Upper lobe of right lung (tissue), 1 donor: ENCODE data around the gene VSIG2. TPM values are rescaled to one million over a fixed set of nuclear protein-coding genes. Genes with fewer than 3 reads are reported as not detected.
A peak's percentile ranks its signal among the peaks of the same experiment; 100 is the strongest.

ENCODE experiments used
- ATAC-seq: fragments of 200-7000 bp; cut with Tn5 transposase; one replicate; pipeline ENCODE4 v1.9.1; 2020; ENCODE audit warnings: mild to moderate bottlenecking, moderate library complexity
- DNase-seq: peaks from one replicate; pipeline ENCODE4 v3.0.0-alpha.2; 2020
- H3K27ac ChIP-seq: fragments of 200-600 bp; one replicate; pipeline ENCODE4 v1.8.0; 2022
- H3K27me3 ChIP-seq: fragments of 200-600 bp; one replicate; pipeline ENCODE4 v1.8.0; 2022; ENCODE audit warnings: mild to moderate bottlenecking
- H3K36me3 ChIP-seq: fragments of 200-600 bp; one replicate; pipeline ENCODE4 v1.8.0; 2022
- H3K4me1 ChIP-seq: fragments of 200-600 bp; one replicate; pipeline ENCODE4 v1.8.0; 2022
- H3K4me3 ChIP-seq: fragments of 200-600 bp; one replicate; pipeline ENCODE4 v1.8.0; 2022; ENCODE audit warnings: mild to moderate bottlenecking
- H3K9me3 ChIP-seq: fragments of 200-600 bp; one replicate; pipeline ENCODE4 v1.8.0; 2022
- intact Hi-C: fragments of 100-400 bp; cut with DNase I; formaldehyde crosslinking; loops from one replicate; pipeline ENCODE4 v1.11.0; 2022
- total RNA-seq: library from RNA; stranded (reverse); fragmentation: NEBNext Ultra II Directional; extraction: Animal tissue kit (Norgen Biotek cat#: 25700); gene quantifications from one replicate; pipeline ENCODE4 v1.2.1, GENCODE V29; 2021
- TF ChIP-seq, protein P1 (sequence below): fragments of 200-600 bp; IDR thresholded peaks from one replicate; pipeline ENCODE4 v1.8.0; 2022; ENCODE audit warnings: antibody characterized with exemption
- donor health status: DM: no; HTN: yes; CAD: no; lungs with severe emphysema.

Gene VSIG2
- total RNA-seq, 1 donor from 2014 or later = 40.1 TPM

DNA sequence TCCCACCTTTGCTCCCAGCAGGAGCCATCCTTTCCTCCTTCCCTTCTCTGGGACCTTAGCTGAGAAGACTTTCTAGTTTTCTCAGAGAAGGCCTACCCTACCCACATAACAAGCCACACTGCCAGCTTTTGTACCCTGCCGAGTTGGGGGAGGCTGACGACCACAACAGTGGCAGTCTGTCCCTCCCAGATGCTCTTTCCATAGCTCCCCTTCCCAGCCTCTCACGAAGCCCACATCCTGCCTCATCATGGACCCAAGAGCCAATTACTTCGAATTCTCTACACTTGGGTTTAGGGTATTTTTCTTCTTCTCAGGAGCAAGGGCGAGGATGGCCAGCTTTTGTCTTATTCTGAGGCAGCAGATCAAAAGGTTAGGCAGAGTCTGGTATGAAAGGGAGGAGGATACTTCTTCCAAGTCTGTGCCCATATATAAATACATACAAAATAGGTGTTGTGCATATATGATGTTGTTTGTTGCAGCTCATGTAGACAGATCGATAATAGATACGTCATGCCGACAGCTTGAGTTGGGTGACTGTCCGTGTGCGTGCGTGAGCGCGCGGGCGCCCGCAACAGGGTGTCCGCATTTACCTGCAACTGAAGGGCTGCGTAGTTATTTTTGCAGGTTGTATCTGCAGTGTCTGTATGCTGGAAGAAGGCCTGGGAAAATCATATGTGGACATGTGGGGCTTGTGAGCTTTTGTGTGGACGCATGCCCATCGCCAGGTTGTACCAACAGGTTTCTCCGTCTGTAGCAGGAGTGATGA lies 13.2 kb downstream of the VSIG2 start:
- peaks cover 12% of the 10 kb centered on the region for H3K4me1 ChIP-seq
- H3K36me3 ChIP-seq = no peaks in the 10 kb centered on the region
- ATAC-seq (no peak), DNase-seq (no peak)
- no peak overlapping the region for H3K4me3 ChIP-seq
- H3K27ac ChIP-seq = no peak overlapping the region
- no peaks in the 10 kb centered on the region for H3K9me3 ChIP-seq
- intact Hi-C loops = no loop called here
- TF ChIP-seq, protein P1, sequence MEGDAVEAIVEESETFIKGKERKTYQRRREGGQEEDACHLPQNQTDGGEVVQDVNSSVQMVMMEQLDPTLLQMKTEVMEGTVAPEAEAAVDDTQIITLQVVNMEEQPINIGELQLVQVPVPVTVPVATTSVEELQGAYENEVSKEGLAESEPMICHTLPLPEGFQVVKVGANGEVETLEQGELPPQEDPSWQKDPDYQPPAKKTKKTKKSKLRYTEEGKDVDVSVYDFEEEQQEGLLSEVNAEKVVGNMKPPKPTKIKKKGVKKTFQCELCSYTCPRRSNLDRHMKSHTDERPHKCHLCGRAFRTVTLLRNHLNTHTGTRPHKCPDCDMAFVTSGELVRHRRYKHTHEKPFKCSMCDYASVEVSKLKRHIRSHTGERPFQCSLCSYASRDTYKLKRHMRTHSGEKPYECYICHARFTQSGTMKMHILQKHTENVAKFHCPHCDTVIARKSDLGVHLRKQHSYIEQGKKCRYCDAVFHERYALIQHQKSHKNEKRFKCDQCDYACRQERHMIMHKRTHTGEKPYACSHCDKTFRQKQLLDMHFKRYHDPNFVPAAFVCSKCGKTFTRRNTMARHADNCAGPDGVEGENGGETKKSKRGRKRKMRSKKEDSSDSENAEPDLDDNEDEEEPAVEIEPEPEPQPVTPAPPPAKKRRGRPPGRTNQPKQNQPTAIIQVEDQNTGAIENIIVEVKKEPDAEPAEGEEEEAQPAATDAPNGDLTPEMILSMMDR = no peak
- peaks cover 6% of the 10 kb centered on the region for H3K27me3 ChIP-seq

- DNase-seq (no peak), ATAC-seq (no peak)
- peaks cover 6% of the 10 kb centered on the region for H3K27me3 ChIP-seq
- H3K27ac ChIP-seq = no peak overlapping the region
- intact Hi-C loops = no loop called here
- no peaks in the 10 kb centered on the region for H3K9me3 ChIP-seq
- peaks cover 12% of the 10 kb centered on the region for H3K4me1 ChIP-seq
- no peaks in the 10 kb centered on the region for H3K36me3 ChIP-seq
- TF ChIP-seq, protein P1 = no peak
- H3K4me3 ChIP-seq = no peak overlapping the region
Measured at GRCh38 chr11:124737638-124738305, 14.3 kb downstream of the VSIG2 start.

- intact Hi-C loops = no loop called here
- ATAC-seq = no peak
- Histone ChIP-seq H3K27ac (no peak overlapping the region), H3K27me3 (peaks cover 6% of the 10 kb centered on the region), H3K9me3 (no peaks in the 10 kb centered on the region), H3K4me1 (peaks cover 12% of the 10 kb centered on the region), H3K4me3 (no peak overlapping the region), H3K36me3 (no peaks in the 10 kb centered on the region)
- TF ChIP-seq, protein P1 = no peak
- DNase-seq = no peak
Measured at GRCh38 chr11:124736736-124737135, 15.3 kb downstream of the VSIG2 start.

DNA sequence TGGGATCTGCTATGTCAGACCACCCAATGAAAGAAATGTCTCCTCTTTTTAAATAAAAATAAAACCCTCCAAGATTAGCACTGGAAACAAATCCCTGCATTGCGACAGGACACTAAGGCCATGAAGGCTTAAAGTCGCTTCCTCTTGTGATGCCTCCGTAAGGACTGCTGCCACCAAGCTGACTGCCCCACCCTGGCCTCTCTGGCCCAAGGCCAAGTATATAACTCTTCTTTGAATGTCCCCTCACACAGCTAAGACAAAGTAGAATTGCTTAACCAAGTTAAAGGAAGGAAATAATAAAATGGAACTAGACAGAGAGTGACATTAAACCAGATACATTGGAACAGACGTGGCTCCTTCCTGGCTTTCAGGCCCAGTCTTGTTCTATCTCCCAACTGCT lies 19.8 kb downstream of the VSIG2 start:
- ATAC-seq = peak; percentile 71

GRCh38 chr11:124729571-124729970 lies 22.5 kb downstream of the VSIG2 start:
- Histone ChIP-seq H3K36me3 (no peaks in the 10 kb centered on the region), H3K27ac (no peak overlapping the region), H3K27me3 (no peaks in the 10 kb centered on the region), H3K4me1 (peaks cover 13% of the 10 kb centered on the region), H3K9me3 (no peaks in the 10 kb centered on the region), H3K4me3 (no peak overlapping the region)
- intact Hi-C loops = no loop called here
- no peak for DNase-seq
- no peak for ATAC-seq
- TF ChIP-seq, protein P1 = no peak

More for the DNA sequence above, 19.8 kb downstream of the VSIG2 start:
- no peaks in the 10 kb centered on the region for H3K9me3 ChIP-seq
- intact Hi-C loops = no loop called here
- no peak overlapping the region for H3K27ac ChIP-seq
- H3K4me3 ChIP-seq = no peak overlapping the region
- H3K27me3 ChIP-seq = no peaks in the 10 kb centered on the region
- DNase-seq = no peak
- peaks cover 3% of the 10 kb centered on the region for H3K4me1 ChIP-seq
- TF ChIP-seq, protein P1 = no peak
- no peaks in the 10 kb centered on the region for H3K36me3 ChIP-seq
